H1 (cell line): Measurements from ENCODE around the gene BCL2. TPM values are rescaled to one million over a fixed set of nuclear protein-coding genes. Genes with fewer than 3 reads are reported as not detected.

Experiments used
- CTCF ChIA-PET: fragments of 300-600 bp; sonication (Branson Sonifier 250); formaldehyde crosslinking; loops from one replicate; lab custom pipeline; 2021; ENCODE audit not compliant: partially characterized antibody; lab: Charles Lee
- POLR2A ChIA-PET: fragments of 300-600 bp; sonication (Branson Sonifier 250); formaldehyde crosslinking; loops from one replicate; lab custom pipeline; 2021; ENCODE audit warnings: inconsistent platforms; ENCODE audit not compliant: partially characterized antibody; lab: Charles Lee
- DNase-seq, 2 experiments: peaks; one replicate each; pipeline versions ENCODE4 v3.0.0 to v3.0.0-alpha.2; 2010 to 2022; ENCODE audit warnings: low spot score in 2 of 2, low read depth in 1 of 2, mixed read lengths in 1 of 2
- FAIRE-seq: peaks from 2 replicates; lab custom pipeline; 2011; peaks lifted over from hg19 to GRCh38; lab: Jason Lieb, UNC
- H2AFZ ChIP-seq: 2 replicates; pipeline ENCODE4 v1.8.1; 2012; ENCODE audit warnings: low read length, inconsistent platforms
- H2AK5ac ChIP-seq: 2 replicates; pipeline ENCODE4 v1.6.1; 2013; ENCODE audit warnings: low read depth, low read length
- H2BK120ac ChIP-seq: replicated peaks from 2 replicates; pipeline ENCODE3; 2013; ENCODE audit warnings: low read depth, low read length, inconsistent platforms
- H2BK12ac ChIP-seq: 2 replicates; pipeline ENCODE4 v1.6.1; 2013; ENCODE audit warnings: low read depth, low read length
- H2BK15ac ChIP-seq: 2 replicates; pipeline ENCODE4 v1.6.1; 2013; ENCODE audit warnings: low read length
- H2BK20ac ChIP-seq: 2 replicates; pipeline ENCODE4 v1.6.1; 2013; ENCODE audit warnings: low read length
- H2BK5ac ChIP-seq: 2 replicates; pipeline ENCODE4 v1.6.1; 2013; ENCODE audit warnings: low read depth, low read length
- H3K14ac ChIP-seq: 2 replicates; pipeline ENCODE4 v1.6.1; 2013; ENCODE audit warnings: inconsistent platforms; ENCODE audit not compliant: insufficient read length
- H3K18ac ChIP-seq: 2 replicates; pipeline ENCODE4 v1.6.1; 2013; ENCODE audit warnings: low read length; ENCODE audit errors: extremely low read depth
- H3K23ac ChIP-seq: 2 replicates; pipeline ENCODE4 v1.6.1; 2013; ENCODE audit warnings: inconsistent platforms; ENCODE audit not compliant: insufficient read length
- H3K23me2 ChIP-seq: 2 replicates; pipeline ENCODE4 v1.6.1; 2013; ENCODE audit warnings: low read depth, low read length
- H3K27ac ChIP-seq: 2 replicates; pipeline ENCODE4 v1.6.1; 2011; ENCODE audit warnings: low read depth, low read length, inconsistent platforms
- H3K27me3 ChIP-seq, 4 experiments: replicated peaks in 1 of 4; 1 replicate in 1 of 4; 2 replicates in 3 of 4; pipeline versions ENCODE4 v1.6.1 to v1.8.1; 2011 to 2013; ENCODE audit warnings: low read length in 3 of 4, mild to moderate bottlenecking in 3 of 4, inconsistent platforms in 2 of 4, mixed read lengths in 2 of 4, moderate library complexity in 1 of 4; ENCODE audit not compliant: control insufficient read depth in 3 of 4, insufficient read depth in 3 of 4; ENCODE audit errors: extremely low read depth in 1 of 4
- H3K36me3 ChIP-seq, 4 experiments: 2 replicates each; pipeline versions ENCODE4 v1.6.1 to v1.8.1; 2011 to 2013; ENCODE audit warnings: mild to moderate bottlenecking in 4 of 4, low read length in 3 of 4, moderate library complexity in 2 of 4, control low read depth in 1 of 4, inconsistent platforms in 1 of 4; ENCODE audit not compliant: insufficient read depth in 4 of 4, control insufficient read depth in 2 of 4
- H3K4ac ChIP-seq: replicated peaks from 2 replicates; pipeline ENCODE3; 2013; ENCODE audit warnings: low read length, low read depth, mixed read lengths, inconsistent platforms; ENCODE audit not compliant: insufficient read length
- H3K4me1 ChIP-seq, 4 experiments: replicated peaks in 1 of 4; 1 replicate in 1 of 4; 2 replicates in 3 of 4; pipeline versions ENCODE4 v1.6.1 to v1.8.1; 2011 to 2013; ENCODE audit warnings: low read length in 3 of 4, inconsistent platforms in 2 of 4, mixed read lengths in 1 of 4; ENCODE audit not compliant: insufficient read depth in 4 of 4, control insufficient read depth in 3 of 4
- H3K4me2 ChIP-seq, 2 experiments: 2 replicates each; pipeline versions ENCODE4 v1.6.1 to v1.8.1; 2011 to 2013; ENCODE audit warnings: low read depth in 2 of 2, low read length in 2 of 2, control low read depth in 1 of 2, inconsistent platforms in 1 of 2, mild to moderate bottlenecking in 1 of 2; ENCODE audit not compliant: insufficient read depth in 1 of 2
- H3K4me3 ChIP-seq, 4 experiments: fragments of 200-600, 300-600 bp in 1 of 4; sonication (generic), shearing (Covaris generic), sonication (Bioruptor Twin) in 1 of 4; 2 replicates each; pipeline versions ENCODE4 v1.5.1 to v1.8.1; 2011 to 2016; ENCODE audit warnings: low read length in 4 of 4, low read depth in 3 of 4, control low read depth in 2 of 4, inconsistent platforms in 2 of 4, mild to moderate bottlenecking in 2 of 4, mixed read lengths in 1 of 4, moderate library complexity in 1 of 4; ENCODE audit not compliant: insufficient read depth in 2 of 4; ENCODE audit errors: extremely low read depth in 1 of 4
- H3K56ac ChIP-seq: replicated peaks from 2 replicates; pipeline ENCODE3; 2013; ENCODE audit warnings: low read depth, mild to moderate bottlenecking, mixed read lengths, low read length, inconsistent platforms; ENCODE audit not compliant: insufficient read length
- H3K79me1 ChIP-seq: 2 replicates; pipeline ENCODE4 v1.6.1; 2013; ENCODE audit warnings: low read depth, low read length, control low read depth
- H3K79me2 ChIP-seq, 2 experiments: 2 replicates each; pipeline versions ENCODE4 v1.6.1 to v1.8.1; 2012 to 2013; ENCODE audit warnings: low read length in 2 of 2, mild to moderate bottlenecking in 2 of 2, inconsistent platforms in 1 of 2; ENCODE audit not compliant: insufficient read depth in 2 of 2, control insufficient read depth in 1 of 2
- H3K9ac ChIP-seq, 4 experiments: replicated peaks in 1 of 4; 1 replicate in 1 of 4; 2 replicates in 3 of 4; pipeline versions ENCODE4 v1.6.1 to v1.8.1; 2011 to 2013; ENCODE audit warnings: low read depth in 3 of 4, low read length in 3 of 4, control low read depth in 2 of 4, mild to moderate bottlenecking in 2 of 4, moderate library complexity in 2 of 4, inconsistent platforms in 1 of 4; ENCODE audit errors: extremely low read depth in 1 of 4
- H3K9me3 ChIP-seq, 2 experiments: 2 replicates each; pipeline versions ENCODE4 v1.6.1 to v1.8.1; 2012 to 2013; ENCODE audit warnings: mild to moderate bottlenecking in 2 of 2, moderate library complexity in 2 of 2, control low read depth in 1 of 2, inconsistent platforms in 1 of 2, low read depth in 1 of 2, low read length in 1 of 2, mixed read lengths in 1 of 2; ENCODE audit not compliant: insufficient read depth in 2 of 2
- H4K20me1 ChIP-seq, 2 experiments: replicated peaks in 1 of 2; 2 replicates each; pipeline versions ENCODE3 to v1.8.1; 2011 to 2013; ENCODE audit warnings: inconsistent platforms in 2 of 2, low read length in 2 of 2, mild to moderate bottlenecking in 1 of 2; ENCODE audit not compliant: insufficient read depth in 2 of 2, control insufficient read depth in 1 of 2
- H4K5ac ChIP-seq: 2 replicates; pipeline ENCODE4 v1.6.1; 2013; ENCODE audit warnings: low read length, low read depth, mixed read lengths, inconsistent platforms; ENCODE audit not compliant: insufficient read length
- H4K8ac ChIP-seq: 2 replicates; pipeline ENCODE4 v1.8.0; 2013; ENCODE audit warnings: mild to moderate bottlenecking, moderate library complexity, low read length, inconsistent platforms; ENCODE audit not compliant: insufficient read depth; ENCODE audit errors: extremely low read depth
- H4K91ac ChIP-seq: replicated peaks from 2 replicates; pipeline ENCODE3; 2013; ENCODE audit warnings: low read length, mixed read lengths, inconsistent platforms; ENCODE audit not compliant: insufficient read length
- BACH1 ChIP-seq: IDR thresholded peaks from 2 replicates; pipeline ENCODE4 v1.6.1; 2012; ENCODE audit warnings: low read length, improper control_type of control experiment
- CBX5 ChIP-seq: fragments of 300-800, 300-1000 bp; sonication (generic); IDR thresholded peaks from 2 replicates; pipeline ENCODE4 v1.7.1; 2016; ENCODE audit warnings: antibody characterized with exemption, low read length, low read depth
- CHD1 ChIP-seq: IDR thresholded peaks from 2 replicates; pipeline ENCODE4 v1.6.1; 2012; ENCODE audit warnings: low read depth, low read length, improper control_type of control experiment
- EZH2 ChIP-seq: fragments of 200-600 bp; sonication (generic); IDR thresholded peaks from 2 replicates; pipeline ENCODE4 v1.7.1; 2012; ENCODE audit warnings: low read depth, mild to moderate bottlenecking, moderate library complexity, low read length, inconsistent platforms; ENCODE audit not compliant: severe bottlenecking
- FOSL1 ChIP-seq: IDR thresholded peaks from 2 replicates; pipeline ENCODE4 v1.6.1; 2011; ENCODE audit warnings: mild to moderate bottlenecking, low read depth, low read length, moderate library complexity; ENCODE audit not compliant: insufficient read depth
- GABPA ChIP-seq: IDR thresholded peaks from 2 replicates; pipeline ENCODE4 v1.6.1; 2011; ENCODE audit warnings: mild to moderate bottlenecking, low read length, moderate library complexity, borderline replicate concordance; ENCODE audit not compliant: insufficient read depth
- NANOG ChIP-seq: IDR thresholded peaks from 2 replicates; pipeline ENCODE4 v1.6.1; 2011; ENCODE audit warnings: low read length, low read depth, mild to moderate bottlenecking, inconsistent platforms; ENCODE audit not compliant: insufficient read depth, poor library complexity, severe bottlenecking
- NRF1 ChIP-seq: IDR thresholded peaks from 2 replicates; pipeline ENCODE4 v1.6.1; 2011; ENCODE audit warnings: mild to moderate bottlenecking, low read depth, low read length, improper control_type of control experiment
- SP1 ChIP-seq: IDR thresholded peaks from 2 replicates; pipeline ENCODE4 v1.6.1; 2011; ENCODE audit warnings: low read depth, low read length
- SUZ12 ChIP-seq: fragments of 200-600 bp; sonication (generic); IDR thresholded peaks from 2 replicates; pipeline ENCODE4 v1.6.1; 2012; ENCODE audit warnings: mild to moderate bottlenecking, inconsistent platforms, low read length, moderate library complexity, mixed read lengths
- TBP ChIP-seq: IDR thresholded peaks from 2 replicates; pipeline ENCODE4 v1.6.1; 2011; ENCODE audit warnings: low read depth, low read length, improper control_type of control experiment
- ZNF274 ChIP-seq: IDR thresholded peaks from 2 replicates; pipeline ENCODE4 v1.7.0; 2012; ENCODE audit warnings: low read length, borderline replicate concordance; ENCODE audit errors: extremely low read depth
- WGBS, 2 experiments: shearing (Covaris generic) in 1 of 2; methylation state at CpG; one replicate each; pipeline versions ENCODE4 v1.1.6 to v1.1.7; 2013 to 2015; ENCODE audit warnings: low lambda C conversion rate in 2 of 2, mixed read lengths in 2 of 2, inconsistent platforms in 1 of 2, low coverage in 1 of 2, missing lambda C conversion rate in 1 of 2; ENCODE audit not compliant: insufficient replicate concordance in 2 of 2, insufficient coverage in 1 of 2, insufficient read length in 1 of 2; ENCODE audit errors: extremely low coverage in 1 of 2, missing lambda C conversion rate in 1 of 2; 5-methylcytosine and 5-hydroxymethylcytosine counted together
- polyA plus RNA-seq, 7 experiments: library from polyadenylated mRNA; depleted of rRNA in 3 of 7; stranded (reverse) in 5 of 7; unstranded in 2 of 7; fragments of >200 nt in 5 of 7; fragments of 200-250 nt in 2 of 7; gene quantifications; 1 replicate in 5 of 7; 2 replicates in 1 of 7; 4 replicates in 1 of 7; pipeline versions ENCODE4 v1.2.1 to v1.2.3, GENCODE V29; 2011 to 2013; ENCODE audit warnings: missing spikeins in 2 of 7, mixed read lengths in 2 of 7
- total RNA-seq: library from RNA; stranded (reverse); fragmentation: NEBNext Ultra II Directional; extraction: Animal tissue kit (Norgen Biotek cat#: 25700); gene quantifications from 2 replicates; pipeline ENCODE4 v1.2.1, GENCODE V29; 2021

Gene BCL2
- total and polyA plus RNA-seq, 2 of the 8 experiments (the other 6 are each of a cell fraction or from before 2014, with no cell fraction given) = 0.59 to 4.5 TPM

DNA sequence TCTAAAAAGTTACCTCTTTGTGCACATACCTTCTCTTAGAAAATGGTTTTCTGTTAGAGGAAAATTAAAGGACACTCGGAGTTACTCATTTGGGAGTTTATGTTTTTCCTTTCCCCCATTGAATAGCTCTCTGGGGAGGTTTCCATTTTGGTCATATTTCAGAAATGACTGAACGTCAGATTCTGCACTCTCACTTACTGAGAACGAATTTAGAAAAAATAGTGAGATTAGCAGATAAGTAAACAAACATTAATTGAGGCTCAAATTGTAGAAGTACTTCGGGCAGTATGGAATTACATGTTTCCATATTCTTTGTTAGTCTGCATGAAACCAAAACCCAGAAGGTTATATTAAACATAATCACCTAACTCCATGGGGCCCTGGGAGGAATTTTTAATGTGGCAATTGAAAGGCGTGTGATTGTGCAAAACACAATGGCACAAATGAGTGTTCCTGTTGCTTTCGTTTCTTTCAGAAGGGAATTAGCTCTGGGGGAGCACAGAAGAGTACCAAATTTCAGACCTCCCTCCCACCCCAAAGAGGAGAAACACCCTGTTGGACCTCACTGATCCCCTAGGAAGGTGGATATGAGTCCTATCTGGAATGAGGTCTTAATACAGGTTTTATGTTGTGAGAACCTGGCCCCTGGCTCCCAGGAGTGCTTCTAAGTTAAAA, 212.3 kb downstream of the BCL2 start:
- peaks cover 0 to 9% of the 10 kb centered on the region in 2 experiments for H4K20me1 ChIP-seq
- DNase-seq = no peak
- H3K4me2 ChIP-seq = no peak overlapping the region
- H4K5ac ChIP-seq = no peak overlapping the region
- no peak overlapping the region for H3K9ac ChIP-seq
- H3K14ac ChIP-seq = no peak overlapping the region
- WGBS, 2 experiments = 79% methylated on average over 6 of the region's 6 CpGs; no CpG with 5 or more reads in 1 of the 2 experiments
- no peak overlapping the region for H2AK5ac ChIP-seq
- no peak overlapping the region for H3K27ac ChIP-seq
- H2BK5ac ChIP-seq = no peak overlapping the region
- CTCF ChIA-PET = interaction anchor here (0.8 to 2.7 kb wide), 3 partner anchors 13 to 91 kb away, joined by 3 to 7 read pairs (median 3); no protein-coding TSS in a partner anchor
- no peaks in the 10 kb centered on the region; a peak in 1 of 4 replicates for H3K9me3 ChIP-seq
- no peak overlapping the region for H3K4ac ChIP-seq
- no peak overlapping the region for H3K4me3 ChIP-seq
- H3K23ac ChIP-seq = no peak overlapping the region
- peaks cover 9% of the 10 kb centered on the region; the same call in 1 of the 2 replicates for H3K23me2 ChIP-seq
- no peaks in the 10 kb centered on the region for H3K27me3 ChIP-seq
- no peak overlapping the region for H2BK15ac ChIP-seq
- no peaks in the 10 kb centered on the region for H3K36me3 ChIP-seq
- H4K8ac ChIP-seq = no peak overlapping the region
- no peak overlapping the region for H4K91ac ChIP-seq
- H2BK20ac ChIP-seq = no peak overlapping the region
- POLR2A ChIA-PET = no interaction called here
- no peak overlapping the region for H3K56ac ChIP-seq
- H3K79me1 ChIP-seq = no peaks in the 10 kb centered on the region
- no peak overlapping the region for H2BK120ac ChIP-seq
- FAIRE-seq = no peak
- H3K79me2 ChIP-seq = no peaks in the 10 kb centered on the region
- no peak overlapping the region for H3K18ac ChIP-seq
- peaks cover 0 to 3% (median 0%) of the 10 kb centered on the region in 4 experiments; a peak in 2 of 7 replicates for H3K4me1 ChIP-seq
- H2BK12ac ChIP-seq = no peak overlapping the region
- no peak overlapping the region for H2AFZ ChIP-seq
- no peak for TF ChIP-seq NRF1
- no peak for TF ChIP-seq CHD1
- no peak for TF ChIP-seq BACH1
- TF ChIP-seq GABPA = no peak
- no peak for TF ChIP-seq CBX5
- TF ChIP-seq SP1 = no peak
- TF ChIP-seq SUZ12 = no peak
- no peak for TF ChIP-seq ZNF274
- TF ChIP-seq NANOG = no peak
- TF ChIP-seq TBP = no peak
- no peak for TF ChIP-seq EZH2
- no peak for TF ChIP-seq FOSL1
